HepG2 (cell line): ENCODE data around the gene NGEF. TPM values are rescaled to one million over a fixed set of nuclear protein-coding genes. Genes with fewer than 3 reads are reported as not detected.

Experiments used
- AFF4 ChIP-seq: sonication (generic); formaldehyde crosslinking; IDR thresholded peaks from 2 replicates; pipeline ENCODE4 v1.4.0; 2020; ENCODE audit warnings: missing genetic modification reagents
- CCDC6 ChIP-seq: sonication (generic); formaldehyde crosslinking; IDR thresholded peaks from 2 replicates; pipeline ENCODE4 v1.8.1; 2022; ENCODE audit warnings: mild to moderate bottlenecking, missing genetic modification reagents, moderate library complexity
- E2F5 ChIP-seq: sonication (generic); formaldehyde crosslinking; conservative IDR thresholded peaks from 2 replicates; pipeline ENCODE4 v1.4.0; 2020; ENCODE audit warnings: missing genetic modification reagents
- ELF1 ChIP-seq: sonication (generic); formaldehyde crosslinking; IDR thresholded peaks from 2 replicates; pipeline ENCODE4 v1.4.0; 2020; ENCODE audit warnings: missing genetic modification reagents
- IRX3 ChIP-seq: sonication (generic); formaldehyde crosslinking; IDR thresholded peaks from 2 replicates; pipeline ENCODE4 v1.8.1; 2023; ENCODE audit warnings: mild to moderate bottlenecking, low read depth, missing genetic modification reagents, borderline replicate concordance
- MIER2 ChIP-seq: IDR thresholded peaks from 2 replicates; pipeline ENCODE4 v1.6.1; 2016; ENCODE audit warnings: missing biosample characterization, missing genetic modification reagents
- RBM22 ChIP-seq: fragments of 200-400 bp; formaldehyde crosslinking; optimal IDR thresholded peaks from 2 replicates; pipeline ENCODE3; 2017; ENCODE audit warnings: mild to moderate bottlenecking, low read length, moderate library complexity
- SAP130 ChIP-seq: IDR thresholded peaks from 2 replicates; pipeline ENCODE4 v1.6.1; 2016; ENCODE audit warnings: low read depth
- SATB2 ChIP-seq: sonication (generic); formaldehyde crosslinking; IDR thresholded peaks from 2 replicates; pipeline ENCODE4 v1.5.0; 2020; ENCODE audit warnings: missing genetic modification reagents
- YY1 ChIP-seq: IDR thresholded peaks from 2 replicates; pipeline ENCODE4 v1.6.1; 2011; ENCODE audit warnings: low read length, low read depth, moderate library complexity, mild to moderate bottlenecking; ENCODE audit not compliant: insufficient read depth, insufficient replicate concordance
- ZBTB2 ChIP-seq: sonication (generic); formaldehyde crosslinking; IDR thresholded peaks from 2 replicates; pipeline ENCODE4 v1.8.0; 2022; ENCODE audit warnings: low read depth, missing genetic modification reagents
- ZNF24 ChIP-seq: fragments of 450-650 bp; IDR thresholded peaks from 2 replicates; pipeline ENCODE4 v1.6.1; 2017; ENCODE audit warnings: antibody characterized with exemption, mild to moderate bottlenecking
- ZNF30 ChIP-seq: sonication (generic); formaldehyde crosslinking; IDR thresholded peaks from 2 replicates; pipeline ENCODE4 v1.5.0; 2020; ENCODE audit warnings: mild to moderate bottlenecking, missing genetic modification reagents
- ZNF503 ChIP-seq: sonication (generic); formaldehyde crosslinking; IDR thresholded peaks from 2 replicates; pipeline ENCODE4 v1.4.0; 2020; ENCODE audit warnings: missing genetic modification reagents
- ZNF564 ChIP-seq: sonication (generic); formaldehyde crosslinking; IDR thresholded peaks from 2 replicates; pipeline ENCODE4 v1.8.1; 2023; ENCODE audit warnings: mild to moderate bottlenecking, missing genetic modification reagents
- ZNF776 ChIP-seq: sonication (generic); formaldehyde crosslinking; IDR thresholded peaks from 2 replicates; pipeline ENCODE4 v1.4.0; 2020; ENCODE audit warnings: mild to moderate bottlenecking, missing genetic modification reagents
- polyA plus RNA-seq, 8 experiments: library from polyadenylated mRNA; depleted of rRNA in 3 of 8; stranded (reverse) in 7 of 8; unstranded in 1 of 8; fragments of >200 nt; fragmentation: Illumina TruSeq in 4 of 8; extraction: Trizol in 4 of 8; gene quantifications; 2 replicates each; pipeline versions ENCODE4 v1.2.1 to v1.2.3, GENCODE V29; 2011 to 2016; ENCODE audit warnings: low read depth in 4 of 8, missing spikeins in 1 of 8, mixed read lengths in 1 of 8; ENCODE audit not compliant: insufficient read depth in 1 of 8
- total RNA-seq, 5 experiments: library from RNA; depleted of rRNA; stranded (reverse); fragments of >200 nt; fragmentation: Illumina TruSeq; extraction: Trizol; gene quantifications; 2 replicates each; pipeline ENCODE4 v1.2.3, GENCODE V29; 2016; ENCODE audit warnings: low read depth in 1 of 5
- TF ChIP-seq, protein P1 (sequence below): sonication (generic); formaldehyde crosslinking; IDR thresholded peaks from 2 replicates; pipeline ENCODE4 v1.8.1; 2023; ENCODE audit warnings: missing genetic modification reagents, inconsistent platforms, borderline replicate concordance
- TF ChIP-seq, protein P2 (sequence below): sonication (generic); formaldehyde crosslinking; IDR thresholded peaks from 2 replicates; pipeline ENCODE4 v1.4.0; 2020; ENCODE audit warnings: mild to moderate bottlenecking, missing genetic modification reagents
- TF ChIP-seq, protein P3 (sequence below): IDR thresholded peaks from 2 replicates; pipeline ENCODE4 v1.6.1; 2016; ENCODE audit warnings: low read depth, control low read depth

NGEF gene
- total and polyA plus RNA-seq, 2 of the 13 experiments (the other 11 are each of a cell fraction or from before 2014, with no cell fraction given) = 14.4 to 36.9 TPM

- peak; percentile 76; the same call in 1 of the 2 replicates for TF ChIP-seq IRX3 (CRISPR knock-in tag)
- TF ChIP-seq, protein P1, sequence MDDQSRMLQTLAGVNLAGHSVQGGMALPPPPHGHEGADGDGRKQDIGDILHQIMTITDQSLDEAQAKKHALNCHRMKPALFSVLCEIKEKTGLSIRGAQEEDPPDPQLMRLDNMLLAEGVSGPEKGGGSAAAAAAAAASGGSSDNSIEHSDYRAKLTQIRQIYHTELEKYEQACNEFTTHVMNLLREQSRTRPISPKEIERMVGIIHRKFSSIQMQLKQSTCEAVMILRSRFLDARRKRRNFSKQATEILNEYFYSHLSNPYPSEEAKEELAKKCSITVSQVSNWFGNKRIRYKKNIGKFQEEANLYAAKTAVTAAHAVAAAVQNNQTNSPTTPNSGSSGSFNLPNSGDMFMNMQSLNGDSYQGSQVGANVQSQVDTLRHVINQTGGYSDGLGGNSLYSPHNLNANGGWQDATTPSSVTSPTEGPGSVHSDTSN (CRISPR knock-in tag) = no peak
- peak; percentile 69 for TF ChIP-seq YY1
- TF ChIP-seq ZNF776 (CRISPR knock-in tag) = peak; percentile 67; the same call in 1 of the 2 replicates
- TF ChIP-seq ELF1 (CRISPR knock-in tag) = peak; percentile 78
- TF ChIP-seq SAP130 (CRISPR knock-in tag) = peak; percentile 90
- TF ChIP-seq AFF4 = no peak
- no peak for TF ChIP-seq SATB2 (CRISPR knock-in tag)
- TF ChIP-seq, protein P2, sequence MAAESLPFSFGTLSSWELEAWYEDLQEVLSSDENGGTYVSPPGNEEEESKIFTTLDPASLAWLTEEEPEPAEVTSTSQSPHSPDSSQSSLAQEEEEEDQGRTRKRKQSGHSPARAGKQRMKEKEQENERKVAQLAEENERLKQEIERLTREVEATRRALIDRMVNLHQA (CRISPR knock-in tag) = no peak
- TF ChIP-seq CCDC6 = peak; percentile 72; the same call in 1 of the 2 replicates
- TF ChIP-seq E2F5 (CRISPR knock-in tag) = no peak
- TF ChIP-seq RBM22 = no peak
- no peak for TF ChIP-seq ZNF30 (CRISPR knock-in tag)
- TF ChIP-seq, protein P3, sequence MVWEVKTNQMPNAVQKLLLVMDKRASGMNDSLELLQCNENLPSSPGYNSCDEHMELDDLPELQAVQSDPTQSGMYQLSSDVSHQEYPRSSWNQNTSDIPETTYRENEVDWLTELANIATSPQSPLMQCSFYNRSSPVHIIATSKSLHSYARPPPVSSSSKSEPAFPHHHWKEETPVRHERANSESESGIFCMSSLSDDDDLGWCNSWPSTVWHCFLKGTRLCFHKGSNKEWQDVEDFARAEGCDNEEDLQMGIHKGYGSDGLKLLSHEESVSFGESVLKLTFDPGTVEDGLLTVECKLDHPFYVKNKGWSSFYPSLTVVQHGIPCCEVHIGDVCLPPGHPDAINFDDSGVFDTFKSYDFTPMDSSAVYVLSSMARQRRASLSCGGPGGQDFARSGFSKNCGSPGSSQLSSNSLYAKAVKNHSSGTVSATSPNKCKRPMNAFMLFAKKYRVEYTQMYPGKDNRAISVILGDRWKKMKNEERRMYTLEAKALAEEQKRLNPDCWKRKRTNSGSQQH = peak; percentile 79; the same call in 1 of the 2 replicates
- peak; percentile 83 for TF ChIP-seq ZNF564 (CRISPR knock-in tag)
- TF ChIP-seq MIER2 (CRISPR knock-in tag) = peak; percentile 60
- TF ChIP-seq ZNF503 (CRISPR knock-in tag) = peak; percentile 66; the same call in 1 of the 2 replicates
- no peak; the same call in 1 of the 2 replicates for TF ChIP-seq ZNF24
- TF ChIP-seq ZBTB2 (CRISPR knock-in tag) = no peak
Measured at GRCh38 chr2:233013027-233013461, at the start of gene NGEF (continued).
